Sigmoid colon (tissue), 7 donors: Measurements from ENCODE around the gene IRX5. TPM values are rescaled to one million over a fixed set of nuclear protein-coding genes. Genes with fewer than 3 reads are reported as not detected.

ENCODE experiments used
- DNase-seq: peaks from one replicate; pipeline ENCODE4 v3.0.0-alpha.2; 2019
- H3K27ac ChIP-seq, 4 donors: fragments of 200-600 bp; sonication (generic); one replicate each; pipeline ENCODE4 v1.5.1; 2016 to 2019; ENCODE audit warnings: mild to moderate bottlenecking in 1 of 4
- H3K27me3 ChIP-seq, 3 donors: fragments of 200-600 bp; sonication (generic); one replicate each; pipeline ENCODE4 v1.5.1; 2019; ENCODE audit warnings: mild to moderate bottlenecking in 1 of 3
- H3K36me3 ChIP-seq, 4 donors: fragments of 200-600 bp; sonication (generic); one replicate each; pipeline ENCODE4 v1.5.1; 2016 to 2019
- H3K4me1 ChIP-seq, 4 donors: fragments of 200-600 bp; sonication (generic); one replicate each; pipeline ENCODE4 v1.5.1; 2017 to 2019
- H3K4me3 ChIP-seq, 4 donors: fragments of 200-600 bp; sonication (generic); one replicate each; pipeline ENCODE4 v1.5.1; 2017 to 2019; ENCODE audit warnings: mild to moderate bottlenecking in 2 of 4, moderate library complexity in 1 of 4
- H3K9me3 ChIP-seq, 4 donors: fragments of 200-600 bp in 3 of 4; sonication (generic) in 3 of 4; one replicate each; pipeline versions ENCODE4 v1.5.1 to v1.6.1; 2013 to 2019
- CTCF ChIP-seq, 4 experiments: fragments of 450-650 bp in 3 of 4; fragments of 200-600 bp in 1 of 4; IDR thresholded peaks; one replicate each; pipeline ENCODE4 v1.5.1; 2016 to 2019; ENCODE audit warnings: antibody characterized with exemption in 4 of 4, mild to moderate bottlenecking in 3 of 4, moderate library complexity in 2 of 4
- EP300 ChIP-seq, 4 donors: sonication (generic); formaldehyde crosslinking; IDR thresholded peaks; one replicate each; pipeline ENCODE4 v1.6.1; 2017; ENCODE audit warnings: antibody characterized with exemption in 4 of 4
- POLR2A ChIP-seq, 2 donors: fragments of 450-650 bp; IDR thresholded peaks; one replicate each; pipeline ENCODE4 v1.6.1; 2016; ENCODE audit warnings: antibody characterized with exemption in 2 of 2, mild to moderate bottlenecking in 2 of 2, moderate library complexity in 2 of 2
- POLR2AphosphoS5 ChIP-seq, 4 donors: sonication (generic); formaldehyde crosslinking; IDR thresholded peaks; one replicate each; pipeline ENCODE4 v1.6.1; 2017; ENCODE audit warnings: antibody characterized with exemption in 4 of 4
- WGBS, 2 donors: extraction: QIAGEN DNeasy Blood & Tissue Kit; methylation state at CpG; one replicate each; pipeline ENCODE4 v1.1.7; 2013; 5-methylcytosine and 5-hydroxymethylcytosine counted together
- intact Hi-C: fragments of 100-400 bp; cut with DNase I; formaldehyde crosslinking; loops from one replicate; pipeline ENCODE4 v1.15.1; 2023
- polyA plus RNA-seq, 3 donors: library from polyadenylated mRNA; stranded (reverse); fragments of 200-250 nt; gene quantifications; one replicate each; pipeline ENCODE4 v1.2.3, GENCODE V29; 2013
- total RNA-seq, 4 donors: library from RNA; depleted of rRNA; stranded (reverse); fragments of >200 nt; gene quantifications; one replicate each; pipeline ENCODE4 v1.1.0, GENCODE V29; 2016
- donor health status: healthy with polysubstance abuse.
- donor health status: Bipolar disorder and iron deficiency.
- donor health status: healthy.

Gene IRX5
- total and polyA plus RNA-seq, 7 donors = not detected

- peak overlapping the region; percentile 25 to 58 (median 50) for H3K4me3 ChIP-seq
- H3K4me1 ChIP-seq = peaks cover 0 to 49% (median 39%) of the 10 kb centered on the region in 4 donors
- no peak for TF ChIP-seq POLR2A (IDR thresholded peaks at IDR 0.05)
- no peak for TF ChIP-seq EP300 (IDR thresholded peaks at IDR 0.05)
- TF ChIP-seq POLR2AphosphoS5 (IDR thresholded peaks at IDR 0.05) = peak in 1 of 4 donors; percentile 59
- intact Hi-C loops = no loop called here
- DNase-seq = peak; percentile 97
- no peaks in the 10 kb centered on the region for H3K9me3 ChIP-seq
- peak overlapping the region in 3 of 4 donors; percentile 17 to 58 (median 43) for H3K27ac ChIP-seq
- WGBS, 2 donors = 1% methylated on average over 73 of the region's 73 CpGs
- peaks cover 58 to 98% (median 81%) of the 10 kb centered on the region in 3 donors for H3K27me3 ChIP-seq
- no peaks in the 10 kb centered on the region for H3K36me3 ChIP-seq
These were observed 1.3 kb upstream of the IRX5 start for GRCh38 chr16:54929090-54930004.

- Histone ChIP-seq H3K36me3 (no peaks in the 10 kb centered on the region), H3K27ac (peak overlapping the region in 2 of 4 donors; percentile 13 to 76), H3K9me3 (no peaks in the 10 kb centered on the region), H3K4me3 (peak overlapping the region; percentile 25 to 58 (median 50)), H3K4me1 (peaks cover 0 to 49% (median 39%) of the 10 kb centered on the region in 4 donors), H3K27me3 (peaks cover 67 to 98% (median 79%) of the 10 kb centered on the region in 3 donors)
- TF ChIP-seq POLR2AphosphoS5 (IDR thresholded peaks at IDR 0.05) (no peak), POLR2A (IDR thresholded peaks at IDR 0.05) (no peak), CTCF (IDR thresholded peaks at IDR 0.05) (no peak), EP300 (IDR thresholded peaks at IDR 0.05) (no peak)
- WGBS, 2 donors = 0% methylated on average over 24 of the region's 24 CpGs
- intact Hi-C loops = no loop called here
- no peak for DNase-seq
These were observed 129 bp downstream of the IRX5 start for GRCh38 chr16:54930869-54931119.

- 4% methylated on average over 91 of the region's 91 CpGs for WGBS, 2 donors
- H3K9me3 ChIP-seq = no peaks in the 10 kb centered on the region
- peak overlapping the region in 1 of 4 donors; percentile 10 for H3K27ac ChIP-seq
- peaks cover 67 to 98% (median 79%) of the 10 kb centered on the region in 3 donors for H3K27me3 ChIP-seq
- intact Hi-C loops = no loop called here
- H3K36me3 ChIP-seq = no peaks in the 10 kb centered on the region
- H3K4me3 ChIP-seq = peak overlapping the region; percentile 4 to 58 (median 50)
- no peak for DNase-seq
- peaks cover 0 to 52% (median 40%) of the 10 kb centered on the region in 4 donors for H3K4me1 ChIP-seq
- TF ChIP-seq POLR2AphosphoS5 (IDR thresholded peaks at IDR 0.05) = peak in 2 of 4 donors; percentile 17 to 46
- no peak for TF ChIP-seq CTCF (IDR thresholded peaks at IDR 0.05)
These were observed 702 bp downstream of the IRX5 start for GRCh38 chr16:54931120-54932014.

- no peak overlapping the region for H3K4me3 ChIP-seq
- no peaks in the 10 kb centered on the region for H3K36me3 ChIP-seq
- H3K27ac ChIP-seq = no peak overlapping the region
- peaks cover 69 to 98% (median 79%) of the 10 kb centered on the region in 3 donors for H3K27me3 ChIP-seq
- no peak for TF ChIP-seq EP300 (IDR thresholded peaks at IDR 0.05)
- TF ChIP-seq POLR2AphosphoS5 (IDR thresholded peaks at IDR 0.05) = no peak
- no peak for TF ChIP-seq POLR2A (IDR thresholded peaks at IDR 0.05)
- TF ChIP-seq CTCF (IDR thresholded peaks at IDR 0.05) = no peak
- intact Hi-C loops = no loop called here
- WGBS, 2 donors = 11 to 22% methylated on average over 48 of the region's 48 CpGs
- no peak for DNase-seq
- no peaks in the 10 kb centered on the region for H3K9me3 ChIP-seq
- peaks cover 0 to 59% (median 47%) of the 10 kb centered on the region in 4 donors for H3K4me1 ChIP-seq
These were observed 1.5 kb downstream of the IRX5 start for GRCh38 chr16:54932021-54932660.
